K562 (cell line): ENCODE results near the gene TRIM77.
"Not testable (repeated sequence)": the region's sequence is repeated elsewhere in the genome, so short reads cannot be mapped to it uniquely, and the experiment has no call there.

ENCODE experiments used
- BHLHE40 ChIP-seq: IDR thresholded peaks from 2 replicates; pipeline ENCODE4 v1.6.1; 2011; ENCODE audit warnings: low read length, improper control_type of control experiment
- CBX5 ChIP-seq: IDR thresholded peaks from 2 replicates; pipeline ENCODE4 v1.6.1; 2014; ENCODE audit warnings: low read depth, borderline replicate concordance
- CHD2 ChIP-seq: IDR thresholded peaks from 2 replicates; pipeline ENCODE4 v1.6.1; 2011; ENCODE audit warnings: low read depth, low read length
- FOXA1 ChIP-seq: fragments of 450-650 bp; IDR thresholded peaks from 2 replicates; pipeline ENCODE4 v1.6.1; 2016; ENCODE audit warnings: mild to moderate bottlenecking, borderline replicate concordance
- GTF2A2 ChIP-seq: IDR thresholded peaks from 2 replicates; pipeline ENCODE4 v1.6.1; 2016; ENCODE audit warnings: mild to moderate bottlenecking, missing genetic modification characterization, missing compliant biosample characterization
- KLF13 ChIP-seq: fragments of 450-650 bp; IDR thresholded peaks from 2 replicates; pipeline ENCODE4 v1.6.1; 2016; ENCODE audit warnings: missing genetic modification characterization, low read depth, mild to moderate bottlenecking, missing compliant biosample characterization, moderate library complexity, borderline replicate concordance
- PHB2 ChIP-seq: fragments of 450-650 bp; IDR thresholded peaks from 2 replicates; pipeline ENCODE4 v1.6.1; 2017; ENCODE audit warnings: low read depth
- PHF8 ChIP-seq: fragments of 200-600 bp; sonication (generic); IDR thresholded peaks from 2 replicates; pipeline ENCODE4 v1.6.1; 2012; ENCODE audit warnings: mixed run types, mild to moderate bottlenecking, inconsistent platforms, low read length, moderate library complexity, borderline replicate concordance
- POLR2A ChIP-seq: fragments of 450-650 bp; conservative IDR thresholded peaks from 2 replicates; pipeline ENCODE4 v1.6.1; 2016
- XRCC5 ChIP-seq: fragments of 200-400 bp; formaldehyde crosslinking; IDR thresholded peaks from 2 replicates; pipeline ENCODE4 v1.6.1; 2017; ENCODE audit warnings: low read depth, mild to moderate bottlenecking, low read length
- ZNF57 ChIP-seq: fragments of 450-650 bp; formaldehyde crosslinking; IDR thresholded peaks from 2 replicates; pipeline ENCODE4 v1.4.0; 2020; ENCODE audit warnings: mild to moderate bottlenecking, moderate library complexity
- ZNF707 ChIP-seq: fragments of 250-450 bp; sonication (Bioruptor Pico); conservative IDR thresholded peaks from 2 replicates; pipeline ENCODE4 v1.8.0; 2022; ENCODE audit warnings: inconsistent platforms, mild to moderate bottlenecking, moderate library complexity
- TF ChIP-seq, protein P1 (sequence below): sonication (generic); formaldehyde crosslinking; IDR thresholded peaks from 2 replicates; pipeline ENCODE4 v1.5.0; 2020; ENCODE audit warnings: missing genetic modification reagents
- TF ChIP-seq, protein P2 (sequence below), 3 experiments: IDR thresholded peaks in 2 of 3; conservative IDR thresholded peaks in 1 of 3; 2 replicates each; pipeline ENCODE4 v1.5.1; 2011 to 2012; ENCODE audit warnings: low read length in 3 of 3, mild to moderate bottlenecking in 3 of 3, control low read depth in 2 of 3, improper control_type of control experiment in 1 of 3, inconsistent platforms in 1 of 3, low read depth in 1 of 3, mixed read lengths in 1 of 3, moderate library complexity in 1 of 3; ENCODE audit not compliant: insufficient read depth in 2 of 3

DNA sequence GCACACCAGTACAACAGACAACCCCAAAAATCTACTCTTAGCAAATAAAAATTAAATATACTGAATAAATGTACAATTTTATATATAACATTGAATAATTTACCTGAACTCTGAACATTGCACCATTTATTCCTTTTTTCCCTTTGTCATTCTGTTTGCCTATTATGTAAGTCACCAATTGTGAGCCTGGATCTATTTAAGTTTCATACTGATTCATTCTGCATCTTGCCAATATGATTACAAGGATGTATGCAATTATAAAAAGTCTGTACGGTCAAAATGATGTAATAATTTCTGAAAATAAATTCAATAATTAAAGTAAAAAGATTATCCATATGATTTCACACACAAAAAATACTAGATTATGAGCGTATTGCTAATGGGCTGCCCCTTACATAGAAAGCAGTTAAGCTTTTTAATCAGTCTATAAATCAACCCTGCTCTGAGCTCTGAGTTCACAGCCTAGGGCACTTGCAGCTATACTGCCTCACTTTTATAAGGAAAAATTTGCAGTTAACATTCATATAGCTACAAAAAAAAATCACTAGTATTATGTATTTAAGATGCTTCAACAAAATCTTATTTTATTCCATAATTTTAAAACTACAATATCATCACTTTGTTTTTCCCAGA, 14.9 kb downstream of the TRIM77 start:
- TF ChIP-seq CBX5; XRCC5; CHD2; FOXA1; BHLHE40; POLR2A; PHB2; PHF8; KLF13 (tag); GTF2A2; ZNF57 (CRISPR knock-in tag); ZNF707 (CRISPR knock-in tag): not testable (repeated sequence)
- TF ChIP-seq, protein P1, sequence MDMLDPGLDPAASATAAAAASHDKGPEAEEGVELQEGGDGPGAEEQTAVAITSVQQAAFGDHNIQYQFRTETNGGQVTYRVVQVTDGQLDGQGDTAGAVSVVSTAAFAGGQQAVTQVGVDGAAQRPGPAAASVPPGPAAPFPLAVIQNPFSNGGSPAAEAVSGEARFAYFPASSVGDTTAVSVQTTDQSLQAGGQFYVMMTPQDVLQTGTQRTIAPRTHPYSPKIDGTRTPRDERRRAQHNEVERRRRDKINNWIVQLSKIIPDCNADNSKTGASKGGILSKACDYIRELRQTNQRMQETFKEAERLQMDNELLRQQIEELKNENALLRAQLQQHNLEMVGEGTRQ = not testable (repeated sequence)
- TF ChIP-seq, protein P2, sequence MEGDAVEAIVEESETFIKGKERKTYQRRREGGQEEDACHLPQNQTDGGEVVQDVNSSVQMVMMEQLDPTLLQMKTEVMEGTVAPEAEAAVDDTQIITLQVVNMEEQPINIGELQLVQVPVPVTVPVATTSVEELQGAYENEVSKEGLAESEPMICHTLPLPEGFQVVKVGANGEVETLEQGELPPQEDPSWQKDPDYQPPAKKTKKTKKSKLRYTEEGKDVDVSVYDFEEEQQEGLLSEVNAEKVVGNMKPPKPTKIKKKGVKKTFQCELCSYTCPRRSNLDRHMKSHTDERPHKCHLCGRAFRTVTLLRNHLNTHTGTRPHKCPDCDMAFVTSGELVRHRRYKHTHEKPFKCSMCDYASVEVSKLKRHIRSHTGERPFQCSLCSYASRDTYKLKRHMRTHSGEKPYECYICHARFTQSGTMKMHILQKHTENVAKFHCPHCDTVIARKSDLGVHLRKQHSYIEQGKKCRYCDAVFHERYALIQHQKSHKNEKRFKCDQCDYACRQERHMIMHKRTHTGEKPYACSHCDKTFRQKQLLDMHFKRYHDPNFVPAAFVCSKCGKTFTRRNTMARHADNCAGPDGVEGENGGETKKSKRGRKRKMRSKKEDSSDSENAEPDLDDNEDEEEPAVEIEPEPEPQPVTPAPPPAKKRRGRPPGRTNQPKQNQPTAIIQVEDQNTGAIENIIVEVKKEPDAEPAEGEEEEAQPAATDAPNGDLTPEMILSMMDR (IDR thresholded peaks at IDR 0.05 in 2 of 3, conservative IDR thresholded peaks at IDR 0.05 in 1 of 3; ENCODE audit: insufficient read depth in 2 of 3, low read depth in 1 of 3, low read length in 3 of 3) = not testable (repeated sequence)
